GM12891 (cell line): Measurements from ENCODE around the gene WDR72.

Experiments used
- PAX5 ChIP-seq: IDR thresholded peaks from 2 replicates; pipeline ENCODE4 v1.6.1; 2011; ENCODE audit warnings: low read length, moderate library complexity, mild to moderate bottlenecking; ENCODE audit not compliant: insufficient read depth, severe bottlenecking
- POLR2A ChIP-seq: IDR thresholded peaks from 2 replicates; pipeline ENCODE4 v1.6.1; 2011; ENCODE audit warnings: low read depth, low read length, control low read depth
- POLR2AphosphoS5 ChIP-seq: IDR thresholded peaks from 2 replicates; pipeline ENCODE4 v1.6.1; 2011; ENCODE audit warnings: low read depth, low read length, control low read depth
- SPI1 ChIP-seq: IDR thresholded peaks from 2 replicates; pipeline ENCODE4 v1.6.1; 2011; ENCODE audit warnings: low read depth, low read length, control low read depth
- TAF1 ChIP-seq: IDR thresholded peaks from 2 replicates; pipeline ENCODE4 v1.6.1; 2011; ENCODE audit warnings: low read depth, low read length, control low read depth

- TF ChIP-seq POLR2A (no peak), TAF1 (no peak), SPI1 (no peak), POLR2AphosphoS5 (no peak), PAX5 (no peak)
Measured at GRCh38 chr15:53498996-53499395, 260.5 kb downstream of the WDR72 start.
